Activated CD4-positive, alpha-beta T cell treated with anti-CD3 and anti-CD28 coated beads for 48 hours (primary cell): Measurements from ENCODE around the gene ADRA2B.
A peak's percentile ranks its signal among the peaks of the same experiment; 100 is the strongest.
"Not testable (repeated sequence)": the region's sequence is repeated elsewhere in the genome, so short reads cannot be mapped to it uniquely, and the experiment has no call there.

ENCODE experiments used
- DNase-seq: peaks from one replicate; pipeline ENCODE4 v3.0.0-alpha.2; 2020

The ADRA2B gene

DNA sequence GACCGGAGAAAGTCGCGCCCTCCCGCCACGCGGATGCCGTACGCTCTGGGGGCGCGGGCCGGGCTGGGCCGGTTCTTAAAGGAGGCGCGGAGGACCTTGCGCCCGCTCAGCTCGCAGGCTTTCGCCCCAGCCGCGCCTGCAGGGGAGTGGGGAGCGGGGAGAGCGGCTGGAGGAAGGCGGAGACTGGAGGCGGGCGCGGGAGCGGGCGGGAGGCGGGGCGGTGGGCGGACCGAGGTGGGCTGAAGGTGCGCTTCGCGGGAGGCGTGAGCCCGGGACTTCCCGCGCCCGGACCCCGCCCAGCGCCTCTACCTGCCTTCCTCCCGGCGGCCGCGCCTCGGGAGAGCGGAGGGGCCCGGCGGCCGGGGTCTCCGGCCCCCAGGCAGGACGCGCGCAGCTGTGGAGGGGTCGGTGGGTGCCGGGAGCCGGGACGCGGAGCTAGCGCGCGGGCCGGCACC is at the start of gene ADRA2B:
Gene ADRA2B (minus strand): TSS at position 148 of the 455 bp plus-strand sequence. CDS start 422 bp downstream, outside the sequence.
- DNase-seq, result peak; percentile 76

DNA sequence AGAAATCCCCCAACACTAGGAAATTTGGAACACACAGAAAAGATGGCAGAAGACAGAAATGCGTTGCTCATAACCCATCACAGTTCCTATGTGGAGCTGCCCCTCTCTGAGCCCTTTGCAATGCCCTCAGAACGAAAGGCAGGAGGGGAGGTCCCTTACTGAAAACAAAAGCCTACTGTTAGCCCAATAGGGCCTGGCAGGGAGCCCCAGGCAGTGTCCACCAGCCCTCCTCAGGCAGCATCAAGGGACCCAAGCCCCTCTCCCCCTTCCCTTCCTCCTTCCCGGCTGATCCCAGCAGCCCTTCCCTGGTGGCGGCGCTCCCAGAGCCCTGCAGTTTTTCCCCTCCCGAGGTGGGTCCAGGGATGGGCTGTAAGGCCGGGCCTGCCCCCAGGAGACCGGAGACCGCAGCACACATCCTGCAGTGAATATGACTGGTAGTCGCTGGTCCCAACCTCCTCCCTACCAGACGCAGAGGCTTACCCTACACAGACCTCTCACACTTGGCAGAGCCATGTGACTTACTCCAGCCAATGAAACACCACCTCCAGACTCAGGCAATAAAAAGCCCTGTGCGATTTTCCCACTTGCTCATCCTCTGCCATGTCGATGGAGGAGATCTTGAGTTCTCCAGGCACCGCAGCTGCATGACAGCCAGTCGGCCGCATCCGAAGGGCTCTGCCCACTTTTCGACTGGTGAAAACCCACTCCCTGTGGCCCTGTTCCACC is 48.3 kb upstream of the ADRA2B start:
- peak; percentile 82 for DNase-seq

DNA sequence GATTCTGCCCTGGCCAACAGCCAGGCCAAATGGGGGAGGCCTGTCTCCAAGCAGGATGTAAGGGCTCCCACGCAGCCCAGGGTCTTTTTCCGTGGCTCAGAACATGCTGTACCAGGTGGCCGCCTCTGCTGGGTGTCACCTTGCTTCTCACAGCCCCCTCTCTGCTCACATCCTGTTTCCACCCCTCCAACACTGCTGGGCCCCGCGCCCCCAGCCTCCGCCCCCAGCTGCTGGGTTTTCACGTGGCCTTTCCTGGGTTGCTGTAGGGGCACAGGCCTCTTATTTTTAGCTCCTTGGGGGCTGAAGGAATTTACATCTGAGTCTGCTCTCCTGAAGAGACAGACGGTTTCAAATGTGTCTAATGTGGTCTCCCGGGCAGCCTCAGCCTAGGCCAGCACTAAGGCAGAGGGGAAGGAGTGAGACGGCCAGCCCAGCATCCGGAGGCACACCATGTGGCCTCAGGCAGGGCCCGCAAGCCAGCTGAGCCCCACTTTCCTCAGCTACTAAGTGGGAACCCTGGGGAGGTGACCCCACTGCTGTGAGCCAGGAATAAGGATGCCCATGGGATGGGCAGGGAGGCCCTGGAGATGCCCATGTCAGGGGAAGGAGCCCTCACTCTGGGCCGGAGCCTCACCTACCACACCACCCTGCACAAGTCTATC is 47.5 kb upstream of the ADRA2B start:
- DNase-seq, result peak; percentile 89

DNA sequence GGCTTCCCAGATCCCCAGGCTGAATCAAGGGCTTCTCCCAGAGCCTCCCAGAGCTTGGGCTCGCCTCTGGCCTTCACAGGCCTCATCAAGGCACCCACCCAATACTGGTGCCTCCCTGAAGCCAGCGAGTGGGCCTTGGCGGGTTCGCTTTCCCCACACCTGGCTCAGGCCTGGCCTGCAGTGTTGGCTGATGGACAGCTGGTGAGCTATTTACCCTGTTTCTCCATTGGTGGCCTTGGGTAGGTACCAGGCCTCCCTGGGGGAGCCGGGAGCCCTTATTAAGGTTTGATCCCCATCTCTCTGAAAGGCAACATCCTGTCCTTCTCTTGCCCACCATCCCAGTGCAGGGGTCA is 47.0 kb upstream of the ADRA2B start:
- no peak for DNase-seq

DNA sequence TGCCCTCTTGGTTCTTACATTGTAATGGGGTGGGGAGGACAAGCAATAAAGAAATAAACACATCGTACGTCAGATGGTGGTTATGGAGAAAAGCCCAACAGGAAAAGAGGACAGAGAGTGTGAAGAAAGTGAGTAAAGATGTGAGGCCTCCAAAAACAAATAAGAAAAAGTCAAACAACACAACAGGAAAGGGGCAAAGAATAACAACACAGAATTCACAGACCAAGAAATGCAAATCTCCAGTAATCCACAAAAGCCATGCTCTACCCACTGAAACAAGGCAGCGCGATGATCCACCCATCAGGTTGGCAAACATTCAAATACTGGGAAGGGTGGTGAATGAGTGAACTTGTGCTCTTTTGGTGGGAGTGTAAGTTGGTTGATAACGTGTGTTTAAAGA is 45.5 kb upstream of the ADRA2B start:
- DNase-seq, result no peak

DNA sequence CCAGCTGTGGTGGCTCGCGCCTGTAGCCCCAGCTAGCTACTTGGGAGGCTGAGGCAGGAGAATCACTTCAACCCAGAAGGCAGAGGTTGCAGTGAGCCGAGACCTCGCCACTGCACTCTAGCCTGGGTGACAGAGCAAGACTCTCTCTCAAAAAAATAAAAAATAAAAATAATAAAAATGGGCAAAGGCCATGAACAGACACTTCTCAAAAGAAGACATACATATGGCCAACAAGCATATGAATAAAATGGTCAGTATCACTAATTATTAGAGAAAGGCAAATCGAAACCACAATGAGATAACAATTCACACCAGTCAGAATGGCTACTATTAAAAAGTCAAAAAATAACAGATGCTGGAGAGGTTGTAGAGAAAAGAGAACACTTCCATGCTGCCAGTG is 44.0 kb upstream of the ADRA2B start:
- DNase-seq, result not testable (repeated sequence)

DNA sequence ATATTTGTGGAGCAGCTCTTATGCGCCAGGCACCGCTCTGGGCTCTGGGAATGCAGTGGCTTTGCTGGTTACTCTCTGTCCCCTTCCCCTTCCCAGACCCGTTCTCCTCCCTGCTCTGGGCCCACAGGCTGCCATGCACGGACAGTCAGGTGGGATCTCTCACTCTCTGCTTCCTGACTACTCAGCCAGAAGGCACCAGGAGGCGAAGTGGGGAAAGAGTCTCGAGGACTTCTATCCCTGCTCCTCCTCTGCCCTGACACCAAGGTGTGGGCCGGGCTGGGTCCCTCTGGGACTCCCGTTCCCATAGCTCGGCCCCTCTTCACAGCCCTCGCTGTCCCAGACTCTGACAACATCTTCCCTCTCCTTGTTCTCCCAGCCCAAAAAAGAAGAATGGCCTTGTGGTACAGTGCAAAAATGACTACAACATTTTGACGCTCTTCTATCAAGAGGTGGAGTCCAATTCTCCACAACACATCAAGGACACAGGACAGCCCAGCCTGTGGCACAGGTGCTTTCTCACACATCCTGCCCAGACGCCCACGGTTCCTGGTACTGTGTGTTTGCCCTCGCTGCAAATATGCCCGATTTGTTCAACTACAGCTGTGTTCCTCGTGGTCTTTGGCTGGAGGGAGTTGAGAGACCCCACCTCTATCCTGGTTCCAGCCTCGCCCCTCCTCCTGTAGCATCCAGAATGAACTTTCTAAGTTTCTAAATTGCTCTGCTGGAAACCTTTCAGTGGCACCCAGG is 42.9 kb upstream of the ADRA2B start:
- DNase-seq, result peak; percentile 80

DNA sequence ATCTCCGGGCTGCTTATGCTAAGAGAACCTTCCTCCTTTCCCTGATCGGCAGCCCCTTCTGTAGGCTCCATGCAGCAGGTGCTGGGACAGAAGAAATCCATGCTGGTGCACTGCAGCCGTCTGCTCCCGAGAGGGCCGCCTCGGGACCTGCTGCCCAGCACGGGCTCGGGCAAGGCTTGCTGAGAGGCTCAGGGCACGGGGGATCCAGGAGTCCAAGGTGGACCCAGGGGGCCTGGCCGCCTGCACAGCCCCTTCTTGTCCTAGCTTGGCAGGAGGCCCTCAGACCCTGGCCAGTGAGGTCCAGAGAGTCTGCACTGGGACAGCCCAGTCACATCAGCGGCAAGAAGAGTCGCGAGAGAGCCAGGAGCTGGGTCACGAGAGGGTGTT is 42.2 kb upstream of the ADRA2B start:
- DNase-seq, result no peak

DNA sequence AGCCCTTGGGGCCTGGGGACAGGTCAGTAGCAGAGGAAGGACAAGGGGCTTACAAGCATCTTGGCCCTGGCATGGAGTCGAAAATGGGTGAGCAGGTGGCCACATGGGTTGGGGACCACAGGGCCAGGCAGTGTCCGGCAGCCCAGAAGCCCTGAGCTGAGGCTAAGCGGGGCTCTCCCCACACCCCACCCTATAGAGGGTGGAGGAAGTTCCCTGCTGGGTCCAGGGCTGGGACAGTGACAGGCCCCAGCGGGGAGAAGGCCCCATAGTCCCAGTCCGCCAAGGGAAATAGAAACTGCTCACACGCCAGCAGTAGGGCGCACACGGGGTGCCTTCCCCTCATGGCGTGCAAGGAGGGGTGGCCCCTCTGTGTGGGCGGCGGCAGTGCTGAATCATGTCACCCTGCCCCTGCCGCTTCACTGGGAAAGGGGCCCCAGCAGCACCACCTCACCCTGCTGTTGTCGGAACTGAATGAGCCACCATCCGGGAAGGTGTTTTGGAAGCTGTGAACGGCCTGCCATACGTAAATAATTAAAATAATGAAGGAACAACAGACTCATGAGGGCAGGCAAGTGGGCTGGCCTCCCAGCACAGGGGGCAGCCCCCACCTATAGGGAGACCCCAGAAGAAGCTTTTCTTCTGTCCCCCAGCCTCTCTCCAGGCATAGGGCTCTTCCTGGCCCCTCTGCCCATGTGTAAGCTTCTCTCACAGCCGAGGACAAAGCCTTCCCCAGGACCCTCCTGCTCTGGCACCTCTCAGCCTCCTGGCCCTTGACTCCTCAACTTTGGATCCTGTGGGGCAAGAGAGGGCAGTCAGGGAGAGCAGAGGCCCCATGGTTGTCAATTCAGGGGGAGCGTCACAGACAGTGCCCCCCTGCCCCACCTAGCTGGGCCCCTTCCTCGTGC is 41.5 kb upstream of the ADRA2B start:
- DNase-seq, result peak; percentile 99

DNA sequence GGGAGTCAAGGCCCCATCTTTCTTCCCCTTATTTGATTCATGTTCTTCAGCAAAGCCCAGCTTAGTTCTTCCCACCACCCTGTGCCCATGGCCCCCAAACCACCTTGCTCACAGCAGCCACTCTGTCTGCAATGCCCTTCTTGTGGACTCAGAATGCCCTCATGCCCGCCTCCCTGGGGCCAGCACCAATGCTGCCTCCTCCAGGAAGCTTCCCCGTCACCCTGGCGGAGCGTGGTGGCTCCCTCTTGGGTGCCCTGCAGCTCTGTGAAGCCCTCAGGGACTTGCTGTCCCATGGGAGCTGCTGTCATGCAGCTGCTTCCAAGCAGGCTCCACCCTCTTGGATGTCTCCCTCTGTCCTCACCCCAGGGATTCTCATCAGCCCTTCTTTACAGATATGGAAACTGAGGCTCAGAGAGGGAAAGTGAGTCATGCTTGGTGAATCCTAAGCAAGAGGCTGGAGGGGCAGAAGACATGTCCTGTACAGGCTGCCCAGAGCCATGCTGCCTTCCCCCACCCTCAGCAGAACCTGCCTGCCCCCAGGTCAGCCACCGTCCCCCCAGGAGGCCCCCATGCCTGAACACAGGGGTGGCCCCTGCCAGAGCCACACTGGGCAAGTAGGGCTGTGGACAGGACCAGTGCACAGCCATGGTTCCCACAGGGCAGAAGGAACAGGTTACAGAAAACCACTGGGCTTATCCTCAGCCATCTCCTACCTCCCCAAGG is 40.7 kb upstream of the ADRA2B start:
- peak; percentile 44 for DNase-seq

DNA sequence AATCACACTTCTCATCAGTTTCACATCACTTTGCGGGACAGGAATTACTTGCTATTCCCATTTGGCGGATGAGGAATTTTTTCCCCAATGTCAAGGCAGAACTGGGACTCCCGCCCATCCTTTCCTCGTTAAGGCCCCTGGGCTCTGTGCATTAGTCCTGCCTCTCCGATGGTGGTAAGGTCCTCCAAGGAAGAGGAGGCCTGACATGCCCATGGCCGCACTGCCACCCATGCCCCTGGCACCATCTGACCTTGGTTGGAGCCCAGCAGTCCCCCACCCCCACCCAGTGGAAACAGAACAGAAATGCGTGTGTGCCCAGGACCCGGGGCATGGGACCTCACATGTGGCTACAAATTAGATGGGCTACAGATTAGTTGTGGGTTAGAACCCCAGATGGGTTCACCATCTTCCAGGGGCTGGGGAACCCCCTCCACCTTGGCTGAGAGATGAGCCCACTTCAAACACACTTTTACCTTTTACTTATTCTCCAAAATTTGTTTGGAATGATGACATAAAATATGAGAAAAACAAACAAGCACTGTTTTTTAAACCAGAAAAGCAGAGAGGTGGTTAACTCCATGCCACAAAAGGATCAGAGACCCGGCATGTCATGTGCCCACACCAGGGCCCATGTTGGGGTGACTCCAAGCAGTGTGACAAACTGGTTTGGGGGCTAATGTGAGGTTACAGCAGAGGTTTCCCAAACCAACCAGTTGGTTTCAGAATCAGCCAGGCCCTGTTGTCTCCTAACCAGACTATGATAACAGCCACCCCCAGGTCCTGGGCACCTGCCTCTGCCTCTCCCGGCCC is 39.8 kb upstream of the ADRA2B start:
- peak; percentile 77 for DNase-seq

DNA sequence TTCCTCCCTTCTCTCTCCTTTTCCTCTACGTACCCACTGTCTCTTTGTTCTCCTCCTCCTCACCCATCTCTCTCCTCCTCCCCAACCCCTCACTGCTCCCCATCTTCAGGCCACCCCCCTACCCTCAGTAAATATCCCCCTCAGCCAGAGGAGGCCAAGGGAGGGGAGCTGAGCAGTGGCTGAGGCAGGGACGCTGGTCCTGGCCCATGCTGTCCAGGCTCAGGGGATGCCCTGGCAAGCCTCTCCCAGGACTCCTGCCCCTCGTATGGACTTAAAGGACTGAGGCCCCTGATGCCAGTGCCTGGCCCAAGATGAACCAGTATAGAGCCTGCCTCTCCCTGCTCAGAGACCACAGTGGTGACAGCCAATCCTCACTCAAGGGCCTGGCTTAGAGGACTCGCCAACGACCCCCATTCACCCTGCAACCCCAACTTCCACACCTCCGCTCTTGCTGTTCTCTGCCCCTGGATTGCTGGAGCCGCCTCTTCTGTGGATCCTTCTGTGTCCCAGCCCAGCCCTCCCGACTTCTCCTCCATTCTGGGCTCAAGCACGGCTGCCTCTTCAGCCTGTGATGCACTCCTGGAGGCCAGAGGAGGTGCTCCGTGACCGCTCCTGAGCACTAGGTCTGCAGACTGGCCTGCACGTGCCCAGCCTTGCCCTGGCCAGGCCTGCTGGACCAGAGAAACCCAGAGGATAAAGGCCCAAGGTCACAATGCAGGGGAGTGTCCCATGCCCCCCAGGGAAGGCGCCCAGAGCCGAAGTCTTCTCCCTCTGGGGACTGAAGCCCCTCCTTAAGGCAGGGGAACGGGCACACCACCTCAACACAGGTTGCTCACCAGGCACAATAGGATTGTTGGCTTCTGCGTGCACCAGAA is 38.4 kb upstream of the ADRA2B start:
- no peak for DNase-seq

DNA sequence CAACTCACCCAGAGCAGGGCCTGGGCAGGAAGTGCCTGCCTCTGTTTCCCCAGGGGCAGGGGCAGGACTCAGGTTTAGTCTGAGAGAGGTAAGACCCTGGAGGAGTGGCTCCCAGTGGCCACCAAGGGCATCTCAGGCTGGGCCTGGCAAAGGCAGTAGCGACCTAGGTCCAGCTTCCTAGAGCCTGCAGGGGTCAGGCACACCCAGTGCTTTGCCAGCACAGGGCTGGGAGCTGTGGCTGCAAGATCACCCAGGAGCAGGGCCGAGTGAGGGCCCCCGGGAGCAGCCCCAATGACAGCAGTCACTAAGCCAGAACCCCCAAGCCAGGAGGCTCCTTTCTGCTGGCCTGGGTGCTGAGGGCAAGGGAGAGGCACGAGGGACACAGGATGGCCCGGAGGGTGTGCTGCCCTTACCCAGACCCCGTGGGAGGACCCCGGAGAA is 37.6 kb upstream of the ADRA2B start:
- DNase-seq, result no peak

DNA sequence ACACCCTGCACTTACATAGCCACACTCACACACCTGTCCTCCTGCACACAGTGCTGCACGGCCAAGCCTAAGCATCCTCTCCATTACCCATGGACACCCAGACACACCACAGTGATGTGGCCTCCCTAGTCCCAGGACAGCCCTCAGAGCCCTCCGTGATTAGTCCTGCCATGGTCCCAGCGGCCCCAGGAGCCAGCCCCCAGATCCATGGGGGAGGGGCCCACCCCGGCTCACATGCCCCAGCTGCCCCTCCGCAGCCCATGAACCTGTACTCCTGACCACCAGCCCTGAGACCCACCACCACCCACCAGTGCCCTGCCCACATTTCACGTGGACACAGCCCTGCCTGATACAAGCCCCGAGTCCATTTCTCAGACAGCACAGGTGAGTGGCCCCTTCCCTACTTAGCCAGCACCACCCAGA is 36.9 kb upstream of the ADRA2B start:
- no peak for DNase-seq

DNA sequence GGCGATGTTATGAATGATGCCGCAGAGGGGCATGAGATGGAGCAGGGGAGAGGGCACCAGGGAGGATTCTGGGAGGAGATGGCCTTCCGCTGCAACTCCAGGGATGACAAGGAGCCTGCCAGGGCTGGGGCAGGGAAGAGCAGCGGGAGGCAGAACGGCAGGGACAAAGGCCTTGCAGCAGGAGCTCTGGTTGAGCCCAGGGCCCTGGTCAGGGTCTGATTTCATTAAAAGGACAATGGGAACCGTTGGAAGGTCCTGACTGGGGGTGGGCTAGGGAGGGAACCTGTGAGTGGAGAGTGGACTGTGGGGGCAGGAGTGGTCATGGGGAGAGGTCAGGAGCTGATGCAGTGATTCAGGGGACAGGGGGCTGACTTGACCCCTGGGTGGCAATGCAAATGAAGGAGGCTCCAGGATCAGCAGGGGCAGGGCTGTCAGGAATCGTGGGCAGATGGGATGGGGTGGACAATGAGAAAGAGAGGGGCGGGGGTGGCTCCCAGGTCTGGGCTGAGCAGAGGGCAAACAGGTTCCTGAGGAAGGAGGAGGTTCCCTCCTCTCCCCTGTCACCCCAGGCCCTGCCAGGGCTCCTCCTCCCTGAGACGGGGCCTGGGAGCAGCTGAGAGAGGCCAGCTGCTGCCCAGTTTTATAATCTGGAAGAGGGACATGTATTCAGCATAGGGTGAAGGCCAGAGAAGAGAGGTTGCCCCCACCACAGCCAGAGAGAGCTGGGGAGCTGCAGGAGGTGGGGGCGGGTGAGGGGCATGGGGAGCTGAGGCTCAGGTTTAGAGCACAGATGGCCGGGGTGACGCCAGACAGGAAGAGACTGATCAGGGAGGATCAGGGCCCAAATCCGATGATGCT is 36.2 kb upstream of the ADRA2B start:
- no peak for DNase-seq

DNA sequence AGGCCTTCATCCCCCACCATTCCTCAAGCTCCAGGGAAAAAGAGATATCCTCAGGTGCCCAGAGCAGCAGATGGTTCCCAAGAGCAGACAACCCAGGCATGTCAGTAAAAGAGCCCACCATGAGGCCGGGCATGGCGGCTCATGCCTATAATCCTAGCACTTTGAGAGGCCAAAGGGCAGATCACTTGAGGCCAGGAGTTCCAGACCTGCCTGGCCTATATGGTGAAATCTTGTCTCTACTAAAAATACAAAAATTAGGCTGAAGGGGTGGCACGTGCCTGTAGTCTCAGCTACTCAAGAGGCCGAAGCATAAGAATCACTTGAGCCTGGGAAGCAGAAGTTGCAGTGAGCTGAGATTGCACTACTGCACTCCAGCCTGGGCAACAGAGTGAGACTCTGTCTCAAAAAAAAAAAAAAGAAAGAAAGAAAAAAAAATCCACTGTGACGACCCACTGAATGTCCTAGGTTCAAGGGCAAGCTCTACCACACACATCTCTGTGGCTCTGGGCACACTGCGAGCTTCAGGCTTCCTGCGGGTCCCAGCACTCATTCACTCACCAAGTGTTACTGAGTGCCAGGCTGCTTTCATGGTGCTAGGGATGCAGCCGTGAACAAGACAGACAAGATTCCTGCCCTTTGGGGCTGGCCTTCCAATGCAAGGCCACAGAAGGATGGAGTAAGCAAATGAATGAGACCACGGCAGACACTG is 35.4 kb upstream of the ADRA2B start:
- no peak for DNase-seq

DNA sequence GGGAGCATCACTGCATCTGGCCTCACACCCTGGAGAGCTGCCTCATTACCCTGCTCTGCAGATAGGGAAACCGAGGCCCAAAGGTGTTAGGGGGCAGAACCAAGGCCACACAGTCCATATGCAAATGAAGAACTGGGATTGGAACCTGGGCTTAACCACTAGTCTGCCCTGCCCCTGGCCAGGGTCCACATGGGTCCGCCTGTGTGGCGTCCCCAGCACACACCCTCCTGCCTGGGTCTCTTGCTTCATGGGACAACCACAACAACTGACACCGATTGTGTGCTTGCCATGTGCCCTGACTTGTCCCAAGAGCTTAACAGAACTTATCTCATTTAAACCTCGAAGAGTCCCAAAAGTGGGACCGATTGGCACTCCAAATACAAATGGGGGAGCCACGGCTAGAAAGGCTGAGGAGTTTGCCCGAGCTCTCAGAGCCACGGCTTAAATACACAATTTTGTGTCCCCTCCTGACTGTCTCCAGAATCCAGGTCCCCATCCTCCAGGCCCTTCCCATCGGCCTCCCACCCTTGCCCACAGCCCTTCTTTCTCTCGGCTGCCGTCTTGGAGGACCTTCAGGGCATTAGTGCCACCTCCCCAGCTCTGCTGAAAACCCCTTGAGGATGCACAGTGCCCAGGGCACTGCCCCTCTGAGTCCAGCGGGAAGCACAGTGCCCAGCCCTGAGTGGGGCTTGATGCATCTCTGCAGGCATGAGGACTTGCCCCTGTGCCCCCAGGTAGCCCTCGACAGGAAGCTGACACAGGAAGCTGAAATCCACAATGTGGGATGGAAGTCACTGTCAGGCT is 34.6 kb upstream of the ADRA2B start:
- no peak for DNase-seq
